NCI-H1930 (cell line): ENCODE data around the gene HMGB4.

Experiments
- DNase-seq, 2 experiments: peaks; one replicate each; lab custom pipeline; 2025; lab: John Stamatoyannopoulos, UW

The HMGB4 gene

DNA sequence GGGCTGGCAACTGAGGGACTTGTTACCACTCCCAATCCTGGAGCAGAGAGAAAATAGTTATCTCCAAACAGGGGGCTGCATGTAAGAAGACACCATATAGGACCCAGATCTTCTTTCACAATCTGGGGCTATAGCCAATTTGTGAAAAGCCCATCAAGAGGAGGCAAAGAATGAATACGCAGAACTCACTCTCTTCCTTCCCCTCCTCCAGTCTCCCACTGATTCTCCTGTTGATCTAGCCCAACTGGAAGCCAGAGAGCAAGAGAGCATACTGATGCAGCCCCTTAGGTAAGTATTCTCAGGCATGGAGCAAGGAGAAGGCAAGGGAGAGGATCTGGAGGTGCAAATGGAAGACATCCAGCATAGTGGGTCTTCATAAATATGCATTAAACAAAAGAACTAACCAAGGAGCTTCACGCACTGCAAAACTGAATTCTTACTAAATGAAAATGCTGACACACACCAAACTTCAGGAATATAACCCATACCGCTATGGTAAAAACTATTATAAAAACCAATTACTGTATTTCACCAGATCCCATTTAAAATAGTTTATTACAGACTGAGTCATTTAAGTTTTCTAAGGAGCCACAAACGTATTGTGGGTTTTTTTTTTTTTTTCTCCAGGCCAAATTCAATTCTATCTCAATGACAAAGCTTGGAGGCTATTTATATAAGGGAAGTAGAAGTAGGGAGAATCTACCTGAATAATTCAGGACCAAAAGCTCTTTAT is 15.5 kb upstream of the HMGB4 start:
- no peak for DNase-seq

DNA sequence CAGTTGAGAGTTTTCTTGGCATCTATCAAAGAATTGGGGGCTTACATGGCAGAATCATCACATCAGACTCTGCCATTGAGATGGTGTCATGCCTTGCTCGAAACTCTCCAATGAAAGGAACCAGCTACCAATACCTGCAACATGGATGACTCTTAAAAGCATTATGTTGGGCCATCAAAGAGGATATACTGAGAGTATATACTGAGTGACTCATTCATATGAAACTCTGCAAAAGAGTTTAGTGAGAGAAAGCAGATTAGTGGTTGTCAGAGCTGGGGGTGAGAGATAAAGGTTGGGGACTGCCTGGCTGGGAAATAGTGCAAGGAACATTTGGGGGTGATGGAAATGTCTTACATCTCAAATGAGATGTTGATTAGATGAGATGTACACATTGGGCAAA is 14.7 kb upstream of the HMGB4 start:
- DNase-seq, result no peak

DNA sequence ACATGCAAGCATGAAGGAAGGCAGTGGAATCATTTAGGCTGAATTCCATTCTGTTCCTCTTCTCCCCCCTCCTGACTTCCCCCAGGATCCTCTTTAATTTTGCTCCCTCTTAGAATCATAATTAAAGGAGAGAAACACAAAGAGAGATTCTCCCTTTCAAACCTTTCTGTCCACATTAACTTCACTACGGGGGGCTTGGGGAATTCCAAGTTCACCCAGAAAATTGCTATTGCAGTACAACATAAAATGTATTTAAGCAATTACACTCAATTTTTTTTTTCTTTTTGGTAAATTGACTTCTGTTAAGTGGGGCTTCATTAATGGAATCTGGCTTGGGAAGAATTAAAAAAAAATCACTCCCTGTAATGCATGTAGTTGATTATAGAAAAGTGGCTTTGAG is 13.4 kb upstream of the HMGB4 start:
- DNase-seq, result no peak

DNA sequence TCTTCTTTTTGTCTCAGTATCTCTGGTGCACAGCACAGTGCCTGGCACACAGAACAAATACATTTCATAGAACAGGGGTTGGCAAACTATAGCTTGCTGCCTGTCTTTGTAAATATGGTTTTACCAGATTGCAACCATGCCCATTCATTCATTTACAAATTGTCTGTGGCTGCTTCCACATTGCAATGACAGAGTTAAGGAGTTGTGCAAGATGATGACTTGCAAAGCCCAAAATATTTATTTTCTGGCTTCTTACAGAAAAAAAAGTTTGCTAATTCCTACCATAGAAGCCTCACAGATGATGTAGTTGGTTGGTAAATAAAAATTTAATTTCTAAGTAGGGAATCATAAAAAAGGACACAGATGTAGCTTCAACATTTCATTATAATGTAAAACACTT is 11.2 kb upstream of the HMGB4 start:
- no peak for DNase-seq

- no peak for DNase-seq
Observed at GRCh38 chr1:33853431-33853830, 10.4 kb upstream of the HMGB4 start.

DNA sequence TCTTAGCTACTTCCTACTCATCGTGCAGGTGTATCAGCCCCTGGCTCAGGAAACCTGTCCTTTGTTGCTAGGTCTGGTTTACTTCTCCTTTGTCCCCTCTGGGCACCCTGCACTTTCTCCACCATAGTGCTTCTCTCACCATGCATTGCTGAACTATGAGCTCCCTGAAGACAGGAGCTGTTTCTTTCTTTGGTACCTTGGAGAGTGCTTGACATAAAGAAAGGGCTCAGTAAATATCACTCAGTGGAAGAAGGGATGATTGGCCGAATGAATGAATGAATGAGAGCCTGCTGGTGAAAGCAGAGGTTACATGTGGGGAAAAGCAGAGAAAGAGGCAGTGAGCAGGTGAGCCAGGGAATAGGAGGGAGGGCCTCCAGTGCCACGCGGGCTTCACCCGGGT is 9.8 kb upstream of the HMGB4 start:
- DNase-seq, result no peak

- no peak for DNase-seq
Observed at GRCh38 chr1:33860671-33861070, 3.2 kb upstream of the HMGB4 start.

- DNase-seq, result no peak
Observed at GRCh38 chr1:33864460-33865389, 846 bp downstream of the HMGB4 start.

GRCh38 chr1:33866281-33866680 is 2.4 kb downstream of the HMGB4 start:
- DNase-seq, result no peak

- DNase-seq, result no peak
Observed at GRCh38 chr1:33867684-33868083, 3.8 kb downstream of the HMGB4 start.

DNA sequence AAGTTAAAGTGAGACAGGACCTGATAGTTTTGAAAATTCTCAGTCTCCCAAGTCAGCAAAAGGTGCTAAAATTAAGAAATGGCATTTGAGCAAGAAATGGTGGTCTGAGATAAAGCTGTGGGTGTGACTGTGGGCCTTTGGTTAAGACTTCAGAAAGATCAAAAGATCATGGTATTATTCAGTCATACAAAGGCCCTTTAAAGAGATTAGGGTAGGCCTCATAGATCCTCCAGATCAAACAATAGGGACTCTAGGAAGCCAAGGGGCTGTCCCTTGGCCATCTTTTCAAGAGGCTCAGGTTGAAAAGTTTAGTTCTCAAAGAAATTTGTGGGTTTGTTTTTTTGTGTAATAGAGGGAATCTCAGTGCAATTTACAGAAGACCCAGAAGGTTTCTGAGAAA is 8.4 kb downstream of the HMGB4 start:
- no peak for DNase-seq

GRCh38 chr1:33872683-33873082 is 8.8 kb downstream of the HMGB4 start:
- DNase-seq, result no peak

DNA sequence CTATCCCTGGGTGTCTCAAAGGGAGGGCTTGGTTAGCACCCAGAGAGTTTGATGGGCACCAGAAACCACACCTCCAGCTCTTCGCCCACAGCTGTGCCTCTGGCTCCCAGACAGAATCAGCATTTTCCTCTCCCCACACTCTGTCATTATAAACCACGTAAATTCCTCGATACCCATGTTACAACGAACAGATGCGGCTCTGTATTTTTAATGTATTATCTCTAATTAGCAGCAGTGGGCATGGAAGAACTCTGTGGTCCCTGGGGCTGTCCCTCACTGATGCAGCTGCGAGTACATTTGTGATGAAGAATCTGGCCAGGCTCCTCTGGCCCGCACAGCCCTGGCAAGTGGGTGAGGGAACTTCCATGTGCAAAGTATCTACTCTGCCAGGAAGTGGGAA is 10.8 kb downstream of the HMGB4 start:
- no peak for DNase-seq

DNA sequence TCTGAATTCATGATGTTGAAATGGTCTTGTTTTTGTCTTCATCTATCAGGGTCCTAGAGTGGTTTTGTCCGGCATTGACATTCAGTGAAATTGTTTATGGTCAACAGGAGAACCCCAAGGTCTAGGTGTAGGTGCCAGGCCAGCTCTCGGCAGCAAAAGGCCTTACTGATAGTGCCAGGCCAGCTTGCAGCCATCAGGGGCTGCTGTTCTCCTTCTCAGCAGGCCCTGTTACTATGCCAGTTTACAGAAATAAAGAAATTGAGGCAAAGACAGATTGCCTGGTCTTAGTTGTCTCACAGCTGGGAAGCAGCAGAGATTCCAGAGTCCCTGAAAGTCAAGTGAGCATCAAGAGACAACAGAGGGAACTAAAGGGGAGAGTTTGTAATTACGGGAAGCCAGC is 12.0 kb downstream of the HMGB4 start:
- DNase-seq, result no peak

GRCh38 chr1:33876970-33877650 is 13.2 kb downstream of the HMGB4 start:
- no peak for DNase-seq

DNA sequence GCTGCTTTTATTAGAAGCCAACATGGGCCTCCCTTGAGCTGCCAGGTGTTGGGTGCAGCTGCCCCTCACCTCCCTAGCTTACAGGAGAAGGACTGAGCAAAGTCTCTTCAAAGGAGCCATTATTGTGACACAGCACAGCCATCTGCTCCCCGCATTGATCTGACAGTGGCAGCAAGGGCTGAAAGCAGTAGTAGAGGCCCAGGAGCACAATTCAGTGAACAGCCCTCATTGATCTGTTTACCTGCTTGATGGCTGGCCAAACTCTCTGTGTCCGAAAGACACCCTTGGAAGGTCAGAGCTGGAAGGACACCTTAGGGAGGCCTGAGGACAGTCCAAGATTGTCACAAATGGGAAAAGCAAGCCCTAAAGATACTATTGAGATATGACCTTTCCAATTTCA is 14.5 kb downstream of the HMGB4 start:
- DNase-seq, result no peak

- DNase-seq, result no peak
Observed at GRCh38 chr1:33880305-33880704, 16.4 kb downstream of the HMGB4 start.

DNA sequence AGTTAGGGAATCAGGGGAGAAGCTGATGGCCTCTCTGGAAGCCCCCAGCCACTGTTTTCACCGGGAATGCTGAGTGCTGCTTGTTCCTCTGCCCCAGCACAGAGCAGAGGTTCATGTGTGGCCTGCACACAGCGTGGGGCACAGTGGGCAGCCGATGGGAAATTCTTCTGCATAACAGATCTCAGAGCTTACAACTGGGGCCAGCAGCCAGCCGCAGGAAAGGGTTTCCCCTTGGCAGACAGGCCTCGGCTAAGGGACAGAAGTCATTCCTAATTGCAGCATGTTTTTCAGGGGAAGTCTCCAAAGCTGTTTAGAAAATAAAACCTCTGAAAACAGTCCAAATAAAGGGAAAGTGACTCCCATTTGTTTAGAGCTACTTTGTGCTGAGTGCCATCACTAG is 22.6 kb downstream of the HMGB4 start:
- DNase-seq, result no peak

DNA sequence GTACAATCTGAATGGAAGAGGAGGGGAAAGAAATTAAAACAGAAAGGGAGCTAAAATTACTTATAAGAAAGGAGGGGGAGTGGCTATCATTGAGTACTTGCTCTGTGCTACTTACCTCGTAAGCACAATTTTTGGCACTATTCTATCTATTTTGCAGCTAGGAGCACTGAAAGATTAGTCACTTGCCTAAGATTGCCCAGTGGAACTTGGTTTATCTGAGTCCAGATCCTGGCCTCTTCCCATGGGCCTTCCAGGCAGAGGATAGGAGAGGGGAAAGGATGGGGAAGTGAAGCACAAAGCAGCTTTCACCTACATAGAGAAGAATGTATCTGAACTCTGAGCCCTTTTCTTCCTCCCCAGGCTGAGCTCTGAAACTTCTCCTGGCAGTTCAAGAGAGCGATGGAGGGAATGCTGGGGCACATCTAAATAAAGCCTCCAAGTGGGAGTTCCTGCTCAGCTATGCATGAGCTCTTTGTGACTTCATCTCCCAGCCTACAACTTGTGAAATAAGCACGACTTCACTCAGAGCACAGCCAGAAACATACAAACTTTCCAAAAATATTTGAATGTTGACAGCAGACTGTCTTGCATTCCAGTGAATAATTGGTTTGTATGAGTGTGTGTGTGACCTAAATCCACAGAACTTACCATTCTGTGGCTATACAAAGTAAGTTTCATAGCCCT is 29.4 kb downstream of the HMGB4 start:
- no peak for DNase-seq

GRCh38 chr1:33895396-33895795 is 31.5 kb downstream of the HMGB4 start:
- no peak for DNase-seq

- no peak for DNase-seq
Observed at GRCh38 chr1:33895976-33896375, 32.1 kb downstream of the HMGB4 start.

DNA sequence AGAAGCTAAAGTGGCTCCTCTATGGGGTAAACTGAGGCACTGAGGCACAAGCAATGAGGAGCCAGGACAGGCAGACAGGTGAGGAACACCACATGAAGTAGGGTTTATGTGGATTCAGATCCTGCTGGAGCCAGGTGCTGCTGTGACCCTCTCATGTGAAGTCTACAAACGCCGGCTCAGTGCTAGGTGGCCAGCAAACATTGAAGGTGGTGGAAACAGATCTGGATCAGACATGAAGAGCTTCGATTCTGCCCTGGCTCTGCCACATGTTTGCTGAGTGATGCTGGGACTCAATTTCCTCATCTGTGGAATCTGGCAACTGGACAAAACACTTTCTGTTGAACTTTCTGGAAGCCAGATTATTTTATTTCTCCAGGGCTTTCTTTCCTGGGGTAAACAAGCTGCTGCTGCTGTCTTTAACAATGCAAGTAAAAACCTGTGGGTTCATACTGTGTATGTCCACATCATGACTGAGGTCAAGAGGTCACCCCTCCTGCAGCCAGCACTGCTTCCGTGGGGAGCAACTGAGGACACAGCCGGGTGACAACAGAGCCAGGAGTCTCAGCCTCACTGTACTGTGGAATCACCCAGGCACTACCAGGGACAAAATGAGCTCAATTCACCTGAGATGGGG is 33.3 kb downstream of the HMGB4 start:
- DNase-seq, result no peak
